Measurements from ENCODE around the gene POTED.
"Not testable (repeated sequence)": the region's sequence is repeated elsewhere in the genome, so short reads cannot be mapped to it uniquely, and the experiment has no call there.

The POTED gene

GRCh38 chr21:13609477-13609876 is at the start of gene POTED:
Gene POTED (plus strand): TSS chr21:13609777. CDS start chr21:13610229, 452 bp downstream.
- not testable (repeated sequence) for DNase-seq (ENCODE audit: low spot score)

- not testable (repeated sequence) for DNase-seq (ENCODE audit: low spot score)
Observed at GRCh38 chr21:13650101-13650500, 40.5 kb downstream of the POTED start.

GRCh38 chr21:13651746-13652145 is 42.2 kb downstream of the POTED start:
- not testable (repeated sequence) for DNase-seq (ENCODE audit: low spot score)

Measured in germinal center (tissue), 1 donor.